ENCODE data around the gene ARHGEF9. TPM values are rescaled to one million over a fixed set of nuclear protein-coding genes. Genes with fewer than 3 reads are reported as not detected.

ARHGEF9 gene
- total RNA-seq, 6 donors from 2014 or later = 11.7 to 43.0 (median 17.9) TPM

DNA sequence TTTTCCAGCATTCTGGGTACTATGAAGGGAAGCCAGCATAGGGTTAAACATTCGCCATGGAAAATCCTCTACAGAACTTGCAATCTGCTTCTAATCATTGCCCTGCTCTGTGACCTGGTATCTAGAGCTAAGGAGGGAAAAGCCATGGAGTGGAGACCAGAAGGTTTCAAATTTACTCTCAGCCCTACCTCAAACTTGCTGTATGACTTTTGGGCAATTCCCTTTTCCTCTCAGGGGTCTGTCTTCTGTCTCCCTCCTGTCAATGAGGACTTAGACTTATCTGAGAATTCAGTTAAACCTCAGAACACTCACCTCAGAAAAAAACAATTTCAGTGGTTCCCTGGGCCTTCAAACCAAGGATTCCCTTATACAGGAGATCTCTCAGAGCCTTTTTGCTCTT, 29.1 kb downstream of the ARHGEF9 start:
- no peak overlapping the region for H3K4me3 ChIP-seq
- DNase-seq = no peak
- H3K27me3 ChIP-seq = no peaks in the 10 kb centered on the region
- no peaks in the 10 kb centered on the region for H3K9me3 ChIP-seq
- no peak overlapping the region for H3K27ac ChIP-seq
- H3K4me1 ChIP-seq = peaks cover 0 to 4% (median 1%) of the 10 kb centered on the region in 4 donors
- no peak for ATAC-seq (ENCODE audit: low FRiP score in 2 of 2)
- 50 to 71% methylated on average over 1 of the region's 1 CpG for WGBS, 2 donors
- no peaks in the 10 kb centered on the region for H3K36me3 ChIP-seq
- TF ChIP-seq, protein P1, sequence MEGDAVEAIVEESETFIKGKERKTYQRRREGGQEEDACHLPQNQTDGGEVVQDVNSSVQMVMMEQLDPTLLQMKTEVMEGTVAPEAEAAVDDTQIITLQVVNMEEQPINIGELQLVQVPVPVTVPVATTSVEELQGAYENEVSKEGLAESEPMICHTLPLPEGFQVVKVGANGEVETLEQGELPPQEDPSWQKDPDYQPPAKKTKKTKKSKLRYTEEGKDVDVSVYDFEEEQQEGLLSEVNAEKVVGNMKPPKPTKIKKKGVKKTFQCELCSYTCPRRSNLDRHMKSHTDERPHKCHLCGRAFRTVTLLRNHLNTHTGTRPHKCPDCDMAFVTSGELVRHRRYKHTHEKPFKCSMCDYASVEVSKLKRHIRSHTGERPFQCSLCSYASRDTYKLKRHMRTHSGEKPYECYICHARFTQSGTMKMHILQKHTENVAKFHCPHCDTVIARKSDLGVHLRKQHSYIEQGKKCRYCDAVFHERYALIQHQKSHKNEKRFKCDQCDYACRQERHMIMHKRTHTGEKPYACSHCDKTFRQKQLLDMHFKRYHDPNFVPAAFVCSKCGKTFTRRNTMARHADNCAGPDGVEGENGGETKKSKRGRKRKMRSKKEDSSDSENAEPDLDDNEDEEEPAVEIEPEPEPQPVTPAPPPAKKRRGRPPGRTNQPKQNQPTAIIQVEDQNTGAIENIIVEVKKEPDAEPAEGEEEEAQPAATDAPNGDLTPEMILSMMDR (IDR thresholded peaks at IDR 0.05) = no peak
- TF ChIP-seq POLR2AphosphoS5 (IDR thresholded peaks at IDR 0.05) = no peak
- no peak for TF ChIP-seq POLR2A (IDR thresholded peaks at IDR 0.05)
- no peak for TF ChIP-seq EP300 (IDR thresholded peaks at IDR 0.05)

DNA sequence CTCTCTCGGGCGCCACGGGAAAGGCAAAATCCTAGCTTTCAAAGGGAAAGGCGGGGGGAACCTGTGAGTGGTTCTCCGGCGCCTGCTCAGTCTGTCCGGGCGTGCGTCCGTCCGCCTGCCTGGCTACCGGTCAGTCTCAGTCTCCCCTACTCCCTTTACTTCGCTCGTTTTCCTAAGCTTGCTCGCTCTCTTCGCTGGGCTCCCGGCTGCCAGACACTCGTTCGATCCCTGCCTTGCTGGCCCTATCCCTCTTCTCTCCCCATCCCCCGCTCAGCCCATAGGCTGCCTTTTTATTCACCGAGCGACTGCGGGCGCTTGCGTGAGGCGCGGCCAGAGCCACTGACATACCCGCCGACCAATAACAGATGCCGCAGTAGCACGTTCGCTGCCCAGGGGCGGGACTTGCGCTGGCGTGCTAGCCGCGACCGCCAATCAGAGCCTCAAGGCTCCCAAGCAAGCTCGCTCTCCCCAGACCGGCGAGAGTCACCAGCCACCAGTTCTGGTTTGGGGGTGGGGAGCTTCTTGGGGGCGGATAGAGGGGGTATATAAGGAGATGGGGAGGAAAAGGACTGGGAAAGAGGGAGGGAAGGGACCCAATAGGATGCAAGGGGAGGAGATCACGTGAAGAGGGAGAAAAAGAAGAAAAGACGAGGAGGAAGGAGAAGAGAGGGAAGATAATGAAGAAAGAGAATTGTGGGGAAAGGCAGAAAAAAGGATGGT, 30.0 kb downstream of the ARHGEF9 start:
- peak; percentile 36 to 86 for TF ChIP-seq POLR2AphosphoS5 (IDR thresholded peaks at IDR 0.05)
- TF ChIP-seq, protein P1 (IDR thresholded peaks at IDR 0.05) = no peak
- peak in 3 of 4 donors; percentile 36 to 80 (median 66) for TF ChIP-seq POLR2A (IDR thresholded peaks at IDR 0.05)
- TF ChIP-seq EP300 (IDR thresholded peaks at IDR 0.05) = peak in 1 of 4 donors; percentile 11
- 2 to 36% methylated on average over 29 to 42 of the region's 44 CpGs for WGBS, 2 donors

DNA sequence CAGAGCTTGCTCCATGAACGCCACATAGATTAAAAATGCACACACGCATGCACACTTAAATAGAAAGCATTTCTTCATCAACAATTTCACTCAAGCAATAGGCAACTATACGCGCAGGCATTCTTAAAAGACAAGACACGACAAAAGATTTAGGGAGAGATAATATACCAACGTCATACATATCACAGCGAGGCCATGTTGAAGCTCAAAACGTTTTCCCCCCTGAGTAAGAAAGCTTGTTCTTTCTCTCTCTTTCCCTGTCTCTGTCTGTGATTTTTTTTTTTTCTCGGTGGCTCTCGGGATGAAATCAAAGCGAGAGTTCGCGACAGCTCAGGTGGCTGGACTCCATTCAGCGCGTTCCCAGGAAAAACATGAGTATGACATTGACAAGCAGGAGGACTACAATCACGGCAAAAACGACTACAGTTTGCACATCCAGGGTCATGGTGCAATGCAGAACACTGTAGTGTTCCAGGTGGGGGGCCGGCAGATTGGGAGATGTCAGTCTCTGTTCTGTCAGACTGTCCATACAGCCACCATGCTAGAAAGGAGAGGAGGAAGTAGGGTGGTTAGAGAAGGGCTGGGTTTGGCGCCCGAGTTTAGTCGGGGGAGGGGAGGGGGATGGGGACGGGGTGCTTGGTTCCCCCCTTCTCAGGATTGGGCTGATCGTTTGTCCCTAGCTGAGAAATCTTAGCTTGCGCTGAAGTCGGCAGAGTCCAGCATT, 30.7 kb downstream of the ARHGEF9 start:
- WGBS, 2 donors = 4 to 30% methylated on average over 12 to 18 of the region's 25 CpGs
- TF ChIP-seq POLR2AphosphoS5 (IDR thresholded peaks at IDR 0.05) = no peak
- TF ChIP-seq EP300 (IDR thresholded peaks at IDR 0.05) = no peak
- TF ChIP-seq, protein P1 (IDR thresholded peaks at IDR 0.05) = no peak
- no peak for TF ChIP-seq POLR2A (IDR thresholded peaks at IDR 0.05)
- Histone ChIP-seq H3K4me3 (peak overlapping the region; percentile 30 to 64 (median 54)), H3K9me3 (no peaks in the 10 kb centered on the region), H3K36me3 (no peaks in the 10 kb centered on the region), H3K4me1 (peaks cover 0 to 4% (median 1%) of the 10 kb centered on the region in 4 donors), H3K27me3 (no peaks in the 10 kb centered on the region), H3K27ac (peak overlapping the region; percentile 81 to 93 (median 92))
- DNase-seq (peak in 1 of 2 donors; percentile 32), ATAC-seq (ENCODE audit: low FRiP score in 2 of 2) (peak; percentile 62 to 69)

More for the DNA sequence above, 30.0 kb downstream of the ARHGEF9 start:
- ATAC-seq (ENCODE audit: low FRiP score in 2 of 2) = peak; percentile 96 to 99
- H3K9me3 ChIP-seq = no peaks in the 10 kb centered on the region
- H3K4me1 ChIP-seq = peaks cover 0 to 4% (median 1%) of the 10 kb centered on the region in 4 donors
- DNase-seq = peak; percentile 92 to 95
- H3K36me3 ChIP-seq = no peaks in the 10 kb centered on the region
- H3K27ac ChIP-seq = peak overlapping the region; percentile 81 to 93 (median 92)
- peak overlapping the region; percentile 30 to 64 (median 54) for H3K4me3 ChIP-seq
- H3K27me3 ChIP-seq = no peaks in the 10 kb centered on the region

DNA sequence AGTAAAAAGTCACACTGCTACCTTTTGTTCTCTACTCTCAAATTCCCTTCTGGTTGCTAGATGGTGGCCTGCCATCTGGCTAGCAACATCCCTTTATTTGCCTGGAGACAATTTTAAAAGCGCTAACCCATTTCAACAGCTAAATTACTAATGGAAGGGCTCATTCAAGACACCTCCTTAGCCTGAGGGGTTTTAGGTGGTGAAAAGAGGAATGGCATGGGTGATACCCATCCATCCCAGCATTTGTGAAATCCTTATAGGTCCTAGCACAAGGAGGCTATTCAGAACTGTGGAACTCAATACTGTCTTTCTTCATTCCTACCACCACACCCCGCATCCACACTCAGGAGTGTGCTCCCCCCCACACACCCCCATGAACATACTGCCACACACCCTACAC, 33.5 kb downstream of the ARHGEF9 start:
- H3K9me3 ChIP-seq = no peaks in the 10 kb centered on the region
- ATAC-seq (ENCODE audit: low FRiP score in 2 of 2) = no peak
- H3K27ac ChIP-seq = no peak overlapping the region

More for the DNA sequence above, 33.5 kb downstream of the ARHGEF9 start:
- Histone ChIP-seq H3K27me3 (no peaks in the 10 kb centered on the region), H3K4me1 (peaks cover 0 to 6% (median 4%) of the 10 kb centered on the region in 4 donors), H3K4me3 (no peak overlapping the region), H3K36me3 (no peaks in the 10 kb centered on the region)
- 82 to 100% methylated on average over 2 of the region's 2 CpGs for WGBS, 2 donors
- DNase-seq = no peak
- TF ChIP-seq POLR2AphosphoS5 (IDR thresholded peaks at IDR 0.05) = no peak
- no peak for TF ChIP-seq EP300 (IDR thresholded peaks at IDR 0.05)
- TF ChIP-seq, protein P1 (IDR thresholded peaks at IDR 0.05) = no peak

All from upper lobe of left lung (tissue), 6 donors.